H1 (cell line): ENCODE results near the gene CALY. TPM values are rescaled to one million over a fixed set of nuclear protein-coding genes. Genes with fewer than 3 reads are reported as not detected.

ENCODE experiments used
- BRCA1 ChIP-seq: IDR thresholded peaks from 2 replicates; pipeline ENCODE4 v1.6.1; 2012; ENCODE audit warnings: low read depth, low read length, improper control_type of control experiment
- RXRA ChIP-seq: IDR thresholded peaks from 2 replicates; pipeline ENCODE4 v1.6.1; 2011; ENCODE audit warnings: low read depth, mild to moderate bottlenecking, low read length, moderate library complexity; ENCODE audit not compliant: insufficient read depth
- polyA plus RNA-seq, 7 experiments: library from polyadenylated mRNA; depleted of rRNA in 3 of 7; stranded (reverse) in 5 of 7; unstranded in 2 of 7; fragments of >200 nt in 5 of 7; fragments of 200-250 nt in 2 of 7; gene quantifications; 1 replicate in 5 of 7; 2 replicates in 1 of 7; 4 replicates in 1 of 7; pipeline versions ENCODE4 v1.2.1 to v1.2.3, GENCODE V29; 2011 to 2013; ENCODE audit warnings: missing spikeins in 2 of 7, mixed read lengths in 2 of 7
- total RNA-seq: library from RNA; stranded (reverse); fragmentation: NEBNext Ultra II Directional; extraction: Animal tissue kit (Norgen Biotek cat#: 25700); gene quantifications from 2 replicates; pipeline ENCODE4 v1.2.1, GENCODE V29; 2021

Gene CALY
- total and polyA plus RNA-seq, 2 of the 8 experiments (the other 6 are each of a cell fraction or from before 2014, with no cell fraction given): 1.3 to 1.5 TPM

DNA sequence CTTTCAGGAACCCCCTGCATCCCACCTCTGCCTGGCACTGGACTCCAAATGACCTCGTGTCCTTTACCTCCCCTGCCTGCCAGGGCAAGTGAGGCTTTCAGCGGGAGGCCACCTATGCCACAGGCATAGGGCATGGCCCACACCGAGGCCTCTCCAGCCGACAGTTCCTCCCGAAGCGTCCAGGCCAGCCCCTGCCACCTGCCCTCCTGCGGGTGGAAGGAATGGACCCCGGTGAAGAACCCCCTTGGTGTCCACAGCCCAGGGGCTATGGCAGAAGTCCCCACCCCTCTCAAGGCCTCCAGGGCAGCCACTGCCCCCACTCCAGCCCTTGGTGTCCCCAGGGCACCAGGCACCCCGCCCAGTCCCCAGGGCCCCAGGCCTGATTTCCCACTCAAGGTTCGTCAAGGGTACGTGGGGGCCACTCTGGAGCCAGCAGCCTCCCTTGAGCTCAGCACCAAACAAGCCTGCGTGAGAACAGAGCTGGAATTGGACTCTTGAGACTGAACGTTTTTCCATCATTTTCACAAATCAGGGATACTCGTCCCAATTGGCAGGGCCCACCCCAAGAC, 18.1 kb upstream of the CALY start (continued):
- TF ChIP-seq RXRA (no peak), BRCA1 (no peak)
